ENCODE data around the gene MME.

Gene MME

DNA sequence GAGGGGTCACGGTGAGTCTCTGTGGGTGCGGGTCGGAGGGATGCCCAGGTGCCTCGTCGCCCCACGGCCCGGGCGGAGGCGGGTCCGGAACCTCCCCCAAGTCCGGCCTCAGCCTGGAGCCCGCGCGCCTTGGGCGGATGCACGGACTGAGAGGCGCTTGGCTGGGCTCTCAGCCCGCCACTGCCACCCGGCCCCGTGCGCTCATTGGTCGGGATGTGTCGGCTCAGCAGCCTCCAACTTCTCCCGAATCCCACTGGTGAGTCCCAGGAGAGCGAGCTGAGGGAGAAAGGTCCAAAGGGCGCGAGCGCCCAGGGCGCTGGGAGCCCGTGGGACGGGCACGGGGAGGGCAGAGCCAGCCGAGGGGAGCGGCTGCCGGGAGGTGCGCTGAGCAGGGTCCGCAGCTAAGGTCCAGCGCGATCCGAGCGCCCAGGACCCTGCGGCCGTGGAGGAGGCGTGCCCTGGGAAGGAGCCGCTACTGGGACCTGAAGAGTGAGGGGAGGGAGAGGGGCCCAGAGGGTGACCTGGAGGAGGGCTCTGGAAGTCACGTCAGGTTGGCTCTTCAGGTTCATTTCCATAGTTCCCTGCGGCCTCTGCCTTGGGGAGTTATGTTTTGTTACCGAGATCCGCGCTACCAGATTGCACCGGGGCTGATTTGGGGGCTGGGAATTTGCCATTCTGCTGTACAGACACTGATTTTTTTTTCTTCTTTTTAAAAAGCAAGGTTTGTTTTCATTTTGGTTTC lies at the start of gene MME:
MME (plus strand) TSS at position 574 of the 742 bp plus-strand sequence. CDS start 3,849 bp downstream, outside the sequence.
- in situ Hi-C loops (cut with MboI; ENCODE audit: low sequenced_read_pairs): no loop called here

DNA sequence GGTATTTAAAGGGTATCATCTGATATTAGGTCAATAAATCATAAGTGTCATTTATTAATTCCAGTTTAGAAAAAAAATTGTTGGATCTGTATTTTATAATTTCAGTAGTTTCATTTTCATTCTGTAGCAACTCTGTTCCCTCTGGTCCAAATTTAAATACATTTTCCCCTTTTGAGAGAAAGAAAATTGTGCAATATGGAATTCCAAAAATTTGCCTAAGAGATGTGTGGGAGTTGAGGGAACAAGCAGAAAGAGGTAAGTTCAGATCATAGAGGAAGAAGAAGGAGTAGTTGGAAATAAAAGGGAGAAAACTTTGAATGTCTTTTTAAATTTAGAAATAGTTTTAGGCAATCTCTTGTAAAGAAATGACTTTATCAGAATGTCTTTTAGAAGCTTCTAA lies 48.9 kb upstream of the MME start:
- in situ Hi-C loops (cut with MboI; ENCODE audit: low sequenced_read_pairs): no loop called here

DNA sequence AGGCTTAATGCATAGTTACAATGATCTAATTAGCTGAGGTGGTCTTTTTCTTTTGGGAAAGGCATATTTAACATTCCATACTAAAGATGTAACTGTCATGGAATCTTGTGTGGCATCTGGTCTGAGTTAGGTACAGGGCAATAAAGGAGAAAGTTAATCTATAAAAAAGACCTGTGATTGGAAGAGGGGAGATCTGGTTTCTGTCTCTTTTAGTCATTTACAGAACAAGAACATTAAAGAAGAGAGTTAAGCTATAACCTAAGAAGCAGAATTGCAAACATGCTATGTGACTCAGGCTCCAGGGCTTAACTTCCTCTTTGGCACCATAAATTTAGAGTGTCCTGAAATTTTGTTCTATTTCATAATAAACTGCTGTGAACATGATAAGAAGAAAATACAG lies 47.2 kb upstream of the MME start:
- in situ Hi-C loops (cut with MboI; ENCODE audit: low sequenced_read_pairs): no loop called here

DNA sequence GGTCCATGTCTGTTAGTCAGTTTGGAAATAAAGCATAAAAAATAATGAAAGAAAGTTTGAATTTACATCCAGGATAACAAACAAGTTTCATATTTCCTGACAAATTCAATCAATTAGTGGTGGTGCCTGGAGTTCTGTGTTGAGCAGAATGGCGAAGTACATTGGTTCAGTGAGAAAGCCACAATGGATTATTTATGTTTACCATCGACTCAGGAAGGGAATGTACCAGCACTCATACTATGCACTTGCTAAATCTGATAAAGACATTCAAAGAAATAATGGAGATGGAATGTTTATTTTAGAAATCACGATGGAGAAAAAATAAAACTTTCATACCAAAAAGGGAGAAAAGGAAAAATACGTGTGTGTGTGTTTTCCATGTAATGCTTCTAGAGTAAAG lies 45.3 kb upstream of the MME start:
- in situ Hi-C loops (cut with MboI; ENCODE audit: low sequenced_read_pairs): no loop called here

DNA sequence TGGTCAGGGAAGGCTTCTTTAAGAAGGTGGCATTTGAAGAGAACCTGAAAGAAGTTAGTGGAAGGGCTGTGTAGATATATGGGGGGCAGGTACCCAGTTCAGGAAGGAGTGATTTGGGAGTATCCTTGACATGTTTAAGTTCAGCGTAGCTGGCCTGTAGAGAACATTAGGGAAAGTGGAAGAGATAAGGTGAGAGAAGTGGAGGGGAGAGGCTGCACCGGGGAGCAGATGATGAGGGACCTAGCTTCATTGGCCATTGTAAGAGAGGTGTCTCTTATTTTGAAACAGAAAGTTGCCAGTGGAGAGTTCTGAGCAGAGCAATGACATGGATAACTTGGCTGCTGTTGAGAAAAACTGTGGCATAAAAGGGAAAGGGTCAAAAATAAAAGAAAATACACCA lies 44.6 kb upstream of the MME start:
- in situ Hi-C loops (cut with MboI; ENCODE audit: low sequenced_read_pairs): no loop called here

DNA sequence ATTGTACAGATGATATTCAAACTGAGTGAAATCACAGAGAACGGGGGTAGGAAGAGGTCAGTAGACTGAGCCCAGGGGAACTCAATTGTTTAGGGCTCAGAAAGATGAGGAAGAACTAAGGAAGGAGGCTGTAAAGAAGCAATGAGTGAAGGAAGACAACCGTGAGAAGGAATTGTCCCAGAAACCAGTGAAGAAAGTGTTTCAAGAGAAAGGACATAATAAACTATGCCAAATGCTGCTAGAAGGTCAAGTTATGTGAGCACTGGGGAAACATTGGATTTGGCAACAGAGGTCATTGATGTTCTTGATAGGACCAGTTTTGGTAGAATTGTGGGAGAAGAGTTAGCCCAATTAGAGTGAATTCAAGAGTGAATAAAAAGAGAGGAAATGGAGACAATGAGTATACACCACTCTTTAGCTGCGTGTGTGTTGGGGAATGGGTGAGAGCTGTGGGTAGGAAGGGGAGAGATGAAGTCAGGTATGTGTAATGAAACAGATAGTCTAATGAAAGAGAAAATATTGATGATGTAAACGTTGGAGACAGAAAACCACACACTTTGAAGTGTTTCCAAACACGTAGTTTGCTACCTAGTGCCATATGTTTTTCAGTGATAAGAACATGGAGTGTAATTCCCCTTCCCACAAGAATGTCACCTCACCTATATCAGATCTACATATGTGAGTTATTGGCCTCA lies 42.5 kb upstream of the MME start:
- in situ Hi-C loops (cut with MboI; ENCODE audit: low sequenced_read_pairs): no loop called here

DNA sequence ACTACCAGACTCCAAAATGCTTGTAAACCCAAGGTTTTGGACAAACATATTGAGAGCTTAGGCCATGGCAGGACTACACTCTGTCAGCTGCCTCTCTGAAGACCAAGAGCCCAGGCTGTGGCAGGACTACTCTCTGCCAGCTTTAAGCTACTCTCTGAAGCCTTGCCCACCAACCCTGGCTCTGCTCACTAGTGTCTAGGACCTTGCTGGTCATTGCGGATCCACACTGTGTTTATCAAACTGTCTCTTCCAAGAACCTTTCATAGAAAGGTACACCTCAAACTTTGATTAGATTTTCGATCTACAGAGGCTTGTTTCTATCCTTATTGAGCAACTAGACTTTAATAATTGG lies 41.9 kb upstream of the MME start:
- in situ Hi-C loops (cut with MboI; ENCODE audit: low sequenced_read_pairs): no loop called here

DNA sequence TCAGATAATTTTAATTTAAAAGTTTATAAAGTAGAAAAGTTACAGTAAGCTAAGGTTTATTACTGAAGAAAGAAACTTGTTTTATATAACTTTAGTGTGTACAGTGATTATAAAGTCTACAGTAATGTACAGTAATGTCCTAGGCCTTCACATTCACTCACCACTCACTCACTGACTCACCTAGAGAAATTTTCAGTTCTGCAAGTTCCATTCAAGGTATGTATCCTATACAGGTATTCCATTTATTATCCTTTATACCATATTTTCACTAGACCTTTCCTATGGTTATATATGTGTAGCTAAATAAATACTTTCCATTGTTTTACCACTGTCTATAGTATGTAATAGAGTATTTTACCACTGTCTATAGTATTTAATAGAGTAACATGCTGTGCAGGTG lies 33.2 kb upstream of the MME start:
- in situ Hi-C loops (cut with MboI; ENCODE audit: low sequenced_read_pairs): no loop called here

DNA sequence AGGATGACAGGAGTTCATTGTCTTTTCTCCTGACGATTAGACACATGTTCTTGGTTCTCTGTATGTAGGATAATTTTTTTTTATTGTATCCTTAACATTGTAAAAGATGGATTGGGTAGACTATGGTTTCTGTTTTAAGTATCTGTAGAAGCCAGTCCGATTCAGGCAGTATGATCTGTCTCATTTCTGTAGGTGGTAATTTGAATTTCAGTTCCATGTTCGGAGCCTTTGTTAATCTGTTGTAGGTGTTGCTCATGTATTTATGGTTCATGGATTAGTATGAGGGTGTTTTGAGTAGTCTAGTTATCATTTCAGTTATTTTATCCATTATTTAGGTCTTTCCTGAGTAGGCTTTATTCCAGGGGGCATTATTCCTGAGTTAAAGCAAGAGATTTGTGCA lies 32.4 kb upstream of the MME start:
- in situ Hi-C loops (cut with MboI; ENCODE audit: low sequenced_read_pairs): no loop called here

DNA sequence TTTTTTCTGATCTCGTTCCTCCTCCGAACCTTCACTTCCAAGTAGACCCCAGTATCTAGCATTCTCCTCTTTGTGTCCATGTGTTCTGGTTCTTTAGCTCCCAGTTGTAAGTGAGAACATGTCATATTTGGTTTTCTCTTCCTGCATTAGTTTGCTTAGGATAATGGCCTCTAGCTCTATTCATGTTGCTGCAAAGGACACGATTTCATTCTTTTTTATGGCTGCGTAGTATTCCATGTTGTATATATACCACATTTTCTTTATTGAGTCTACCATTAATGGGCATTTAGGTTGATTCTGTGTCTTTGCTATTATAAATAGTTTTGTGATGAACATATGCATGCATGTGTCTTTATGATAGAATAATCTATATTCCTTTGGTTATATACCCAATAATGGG lies 30.2 kb upstream of the MME start:
- in situ Hi-C loops (cut with MboI; ENCODE audit: low sequenced_read_pairs): no loop called here

DNA sequence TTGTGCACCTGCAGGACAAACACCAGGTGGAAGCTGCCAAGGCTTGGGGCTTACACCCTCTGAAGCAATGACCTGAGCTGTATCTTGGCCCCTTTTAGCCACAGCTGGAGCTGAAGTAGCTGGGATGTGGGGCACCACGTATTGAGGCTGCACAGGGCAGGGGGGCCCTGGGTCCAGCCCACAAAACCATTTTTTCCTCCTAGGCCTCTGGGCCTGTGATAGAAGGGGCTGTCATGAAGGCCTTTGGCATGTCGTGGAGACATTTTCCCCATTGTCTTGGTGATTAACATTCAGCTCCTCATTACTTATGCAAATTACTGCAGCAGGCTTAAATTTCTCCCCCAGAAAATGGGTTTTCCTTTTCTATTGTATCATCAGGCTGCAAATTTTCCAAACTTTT lies 27.6 kb upstream of the MME start:
- in situ Hi-C loops (cut with MboI; ENCODE audit: low sequenced_read_pairs): no loop called here

DNA sequence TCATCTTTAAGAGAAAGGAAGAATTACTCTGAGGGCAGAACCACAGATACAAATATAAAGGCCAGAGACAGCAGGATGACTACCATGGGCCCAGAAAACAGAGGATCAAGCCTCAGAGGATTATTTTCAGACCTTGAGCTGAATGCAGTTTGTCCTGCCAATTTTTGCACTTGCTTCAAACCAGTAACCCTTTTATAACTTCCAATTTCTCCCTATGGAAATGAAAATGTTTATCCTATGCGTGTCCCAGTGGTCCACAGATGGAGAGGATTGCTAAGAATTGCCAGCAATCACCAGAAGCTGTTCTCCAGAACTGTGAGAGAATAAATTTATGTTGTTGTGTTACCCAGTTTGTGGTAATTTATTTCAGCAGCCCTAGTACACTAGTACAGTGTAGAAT lies 26.4 kb upstream of the MME start:
- in situ Hi-C loops (cut with MboI; ENCODE audit: low sequenced_read_pairs): no loop called here

DNA sequence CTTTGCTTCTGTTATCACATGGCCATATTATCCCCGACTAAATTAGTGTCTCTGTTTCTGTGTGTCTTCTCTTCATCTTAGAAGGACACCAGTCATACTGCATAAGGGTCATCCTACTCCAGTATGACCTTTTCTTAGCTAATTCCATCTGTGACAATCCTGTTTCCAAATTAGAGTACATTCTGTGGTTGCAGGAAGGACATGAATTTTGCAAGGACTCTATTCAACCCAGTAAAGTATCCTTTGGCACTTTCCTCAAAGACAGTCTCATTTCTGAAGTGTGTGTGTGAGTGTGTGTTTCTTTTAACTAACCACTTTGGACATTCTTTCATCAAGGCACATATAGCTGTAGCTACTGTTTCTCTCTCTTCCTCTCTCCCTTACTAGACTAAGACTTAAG lies 15.2 kb upstream of the MME start:
- in situ Hi-C loops (cut with MboI; ENCODE audit: low sequenced_read_pairs): no loop called here

DNA sequence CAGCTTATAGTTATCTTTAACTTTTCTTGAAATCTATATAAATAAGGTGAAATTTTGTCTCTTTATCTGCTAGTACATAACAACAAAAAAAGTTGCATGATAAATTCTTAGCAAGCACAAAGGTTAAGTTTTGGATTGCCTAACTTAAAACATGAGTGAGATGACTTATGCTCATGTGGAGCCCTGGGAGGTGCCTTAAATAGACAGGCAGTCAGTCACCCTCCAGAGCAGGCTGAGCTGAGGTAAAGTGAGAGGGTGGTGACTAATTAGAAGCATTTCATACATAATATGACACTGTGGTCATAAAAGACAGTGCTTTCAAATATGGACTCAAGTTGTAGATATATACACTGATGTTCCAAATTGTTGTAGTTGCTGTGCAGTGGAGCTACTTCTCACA lies 14.6 kb upstream of the MME start:
- in situ Hi-C loops (cut with MboI; ENCODE audit: low sequenced_read_pairs): no loop called here

DNA sequence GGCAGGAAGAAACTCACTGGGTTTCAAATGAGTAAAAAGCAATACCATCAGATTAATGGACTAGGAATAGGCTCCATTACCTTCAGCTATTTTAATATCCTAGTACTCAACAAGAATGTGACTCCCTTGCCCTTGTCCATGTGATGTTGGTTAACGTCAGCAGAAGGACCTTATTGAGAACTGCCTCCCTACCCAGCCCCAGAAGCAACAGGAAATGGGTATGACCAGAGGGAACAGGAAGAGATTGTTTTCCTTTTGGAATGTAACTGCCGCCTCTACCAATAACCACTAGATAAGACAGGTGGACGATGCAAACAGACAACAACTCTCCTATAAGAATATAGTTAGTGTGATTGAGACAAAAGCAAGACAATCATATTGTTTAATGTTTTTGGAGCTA lies 10.4 kb upstream of the MME start:
- in situ Hi-C loops (cut with MboI; ENCODE audit: low sequenced_read_pairs): no loop called here

DNA sequence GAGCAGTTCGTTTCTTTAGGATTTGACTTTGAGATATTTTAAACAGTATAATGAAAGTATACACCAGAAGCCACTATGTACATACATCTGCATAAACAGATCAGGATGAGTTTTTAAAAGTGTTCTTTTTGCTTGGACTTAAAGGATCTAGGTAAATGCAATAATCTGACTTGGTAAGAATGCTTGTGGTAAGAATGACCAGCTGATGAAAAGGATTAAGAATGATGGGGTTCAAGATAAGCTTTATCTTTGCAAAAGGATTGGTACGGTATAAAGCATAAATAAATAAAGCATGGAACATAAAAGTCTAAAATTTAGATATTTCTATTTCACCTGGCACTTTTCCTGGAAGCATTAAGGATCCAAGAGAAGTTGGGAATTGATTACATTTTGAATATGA lies 9.8 kb upstream of the MME start:
- in situ Hi-C loops (cut with MboI; ENCODE audit: low sequenced_read_pairs): no loop called here

DNA sequence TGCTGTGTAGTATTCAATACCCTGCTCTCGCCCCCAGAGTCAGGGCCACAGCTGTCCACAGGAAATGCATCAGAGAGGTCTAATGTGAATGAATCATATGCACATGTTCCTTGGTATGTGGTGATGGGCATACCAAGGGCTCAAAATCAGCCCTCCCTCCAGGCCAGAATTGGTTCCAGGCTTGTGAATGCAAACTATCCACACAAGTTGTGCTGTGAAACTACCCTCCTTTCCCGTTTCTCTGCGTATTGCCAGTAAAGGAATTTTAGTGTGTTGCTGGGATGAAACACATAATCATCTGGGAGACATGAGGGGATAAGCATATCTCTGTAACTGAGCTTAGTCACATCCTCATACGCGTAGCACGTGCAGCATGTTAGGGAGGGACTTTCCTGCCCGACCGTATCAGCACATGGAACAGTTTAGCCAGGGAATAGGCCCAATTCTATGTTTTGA lies 9.2 kb upstream of the MME start:
- in situ Hi-C loops (cut with MboI; ENCODE audit: low sequenced_read_pairs): no loop called here

DNA sequence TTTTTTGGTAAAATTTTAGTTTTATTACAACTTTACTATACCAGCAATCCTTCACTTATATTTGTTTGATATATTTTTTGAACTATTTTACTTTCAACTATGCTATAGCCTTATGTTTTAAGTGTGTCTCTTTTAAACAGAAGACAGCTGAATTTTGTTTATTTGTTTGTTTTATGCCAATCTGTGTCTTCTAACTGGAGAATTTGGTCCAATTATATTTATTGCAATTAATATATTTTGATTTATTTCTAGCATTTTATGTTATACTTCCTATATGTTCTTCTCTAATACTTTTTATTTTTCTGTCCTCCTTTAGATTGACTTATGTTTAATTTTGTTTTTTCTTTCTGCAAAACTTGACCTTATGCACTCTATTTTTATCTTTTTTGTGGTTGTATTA lies 4.9 kb upstream of the MME start:
- in situ Hi-C loops (cut with MboI; ENCODE audit: low sequenced_read_pairs): no loop called here

DNA sequence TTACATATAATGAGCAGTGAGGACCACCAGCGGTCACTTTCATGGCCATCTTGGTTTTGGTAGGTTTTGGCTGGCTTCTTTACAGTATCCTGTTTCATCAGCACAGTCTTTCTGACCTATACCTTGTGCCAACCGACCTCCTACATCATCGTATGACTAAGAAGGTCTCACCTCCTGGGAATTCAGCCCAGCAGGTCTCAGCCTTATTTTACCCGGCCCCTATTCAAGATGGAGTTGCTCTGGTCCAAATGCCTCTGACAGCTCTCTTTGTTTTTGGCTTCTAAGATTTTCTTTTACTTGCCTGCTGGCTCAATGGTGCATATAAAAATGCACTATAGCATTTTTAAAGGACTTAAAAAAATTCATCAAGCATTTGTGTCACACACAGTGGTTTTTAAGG lies 3.2 kb upstream of the MME start:
- in situ Hi-C loops (cut with MboI; ENCODE audit: low sequenced_read_pairs): no loop called here

DNA sequence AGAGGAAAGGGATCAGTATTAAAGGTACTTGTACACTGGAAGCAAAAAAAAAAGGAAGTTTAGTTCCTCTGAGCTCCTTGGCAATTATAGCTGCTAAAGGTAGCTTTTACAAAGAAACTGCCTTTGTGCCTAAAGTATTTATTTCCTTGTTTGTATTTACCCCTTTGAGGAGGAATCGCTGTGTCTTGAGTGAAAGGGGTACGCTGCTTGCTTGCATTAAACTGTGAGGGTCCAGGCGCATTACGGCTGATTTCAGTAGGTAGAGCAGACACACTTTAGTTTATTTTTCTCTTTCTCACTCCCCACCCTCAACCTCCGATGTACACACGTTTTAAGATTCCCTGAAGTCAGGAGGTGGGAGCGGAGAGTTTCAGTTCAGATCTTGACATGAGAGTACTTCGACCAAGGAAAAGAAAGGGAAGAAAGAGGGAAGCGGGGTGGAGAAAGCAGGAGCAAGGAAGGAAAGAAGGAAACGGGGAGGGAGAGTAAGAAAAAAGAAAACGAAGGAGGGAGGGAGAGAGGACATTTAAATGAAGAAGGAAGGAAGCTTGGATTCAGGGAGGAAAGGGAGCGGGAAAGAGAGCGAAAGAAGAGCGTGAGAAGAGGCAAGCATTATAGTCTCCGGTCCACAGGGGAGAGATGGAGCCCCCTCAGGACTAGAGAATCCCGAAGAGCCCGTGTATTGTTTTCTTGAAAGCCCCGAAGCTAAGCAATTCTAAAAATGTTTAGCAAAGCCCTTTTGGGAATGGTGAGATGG lies 1.2 kb upstream of the MME start:
- in situ Hi-C loops (cut with MboI; ENCODE audit: low sequenced_read_pairs): no loop called here

DNA sequence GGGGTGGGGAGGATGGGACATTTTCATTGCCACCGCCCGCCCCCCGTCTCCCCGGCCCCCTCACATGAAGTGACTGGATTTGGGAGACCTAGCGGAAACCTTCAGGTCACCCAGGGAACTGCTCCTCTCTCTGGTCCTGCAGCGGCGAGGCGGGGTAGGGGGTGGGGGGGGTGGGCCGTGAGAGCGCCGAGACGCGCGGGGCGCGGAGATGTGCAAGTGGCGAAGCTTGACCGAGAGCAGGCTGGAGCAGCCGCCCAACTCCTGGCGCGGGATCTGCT lies 712 bp upstream of the MME start:
- in situ Hi-C loops (cut with MboI; ENCODE audit: low sequenced_read_pairs): no loop called here

DNA sequence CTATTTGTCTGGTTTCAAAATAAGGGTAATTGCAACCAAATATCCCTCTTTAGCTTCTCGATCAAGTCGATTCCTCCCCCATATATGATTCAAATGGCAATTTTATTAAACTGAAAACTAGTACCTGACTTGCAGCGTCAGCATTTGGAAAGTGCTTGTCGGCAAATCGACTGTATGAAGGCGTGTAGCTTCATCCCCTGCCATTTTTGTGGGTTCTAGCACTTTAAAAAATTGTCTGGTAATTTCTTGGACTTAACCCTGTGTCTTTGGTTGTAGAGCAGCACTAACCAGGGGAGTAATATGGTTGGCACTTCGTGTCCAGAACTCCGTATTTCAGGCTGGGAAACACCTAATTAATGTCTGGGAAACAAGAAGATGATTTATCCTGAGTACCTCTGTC lies 573 bp downstream of the MME start:
- in situ Hi-C loops (cut with MboI; ENCODE audit: low sequenced_read_pairs): no loop called here

Measured in hTERT RPE-1 (cell line).